HG03060 (cell line): Measurements from ENCODE around the gene RASL10A.
"Not testable (repeated sequence)": the region's sequence is repeated elsewhere in the genome, so short reads cannot be mapped to it uniquely, and the experiment has no call there.

Experiments
- ATAC-seq: cut with Tn5 transposase; IDR thresholded peaks from one replicate; pipeline ENCODE4 v1.9.1; 2021; ENCODE audit warnings: low read depth, moderate number of reproducible peaks; ENCODE audit not compliant: unreplicated experiment

Gene RASL10A, protein sequence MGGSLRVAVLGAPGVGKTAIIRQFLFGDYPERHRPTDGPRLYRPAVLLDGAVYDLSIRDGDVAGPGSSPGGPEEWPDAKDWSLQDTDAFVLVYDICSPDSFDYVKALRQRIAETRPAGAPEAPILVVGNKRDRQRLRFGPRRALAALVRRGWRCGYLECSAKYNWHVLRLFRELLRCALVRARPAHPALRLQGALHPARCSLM

DNA sequence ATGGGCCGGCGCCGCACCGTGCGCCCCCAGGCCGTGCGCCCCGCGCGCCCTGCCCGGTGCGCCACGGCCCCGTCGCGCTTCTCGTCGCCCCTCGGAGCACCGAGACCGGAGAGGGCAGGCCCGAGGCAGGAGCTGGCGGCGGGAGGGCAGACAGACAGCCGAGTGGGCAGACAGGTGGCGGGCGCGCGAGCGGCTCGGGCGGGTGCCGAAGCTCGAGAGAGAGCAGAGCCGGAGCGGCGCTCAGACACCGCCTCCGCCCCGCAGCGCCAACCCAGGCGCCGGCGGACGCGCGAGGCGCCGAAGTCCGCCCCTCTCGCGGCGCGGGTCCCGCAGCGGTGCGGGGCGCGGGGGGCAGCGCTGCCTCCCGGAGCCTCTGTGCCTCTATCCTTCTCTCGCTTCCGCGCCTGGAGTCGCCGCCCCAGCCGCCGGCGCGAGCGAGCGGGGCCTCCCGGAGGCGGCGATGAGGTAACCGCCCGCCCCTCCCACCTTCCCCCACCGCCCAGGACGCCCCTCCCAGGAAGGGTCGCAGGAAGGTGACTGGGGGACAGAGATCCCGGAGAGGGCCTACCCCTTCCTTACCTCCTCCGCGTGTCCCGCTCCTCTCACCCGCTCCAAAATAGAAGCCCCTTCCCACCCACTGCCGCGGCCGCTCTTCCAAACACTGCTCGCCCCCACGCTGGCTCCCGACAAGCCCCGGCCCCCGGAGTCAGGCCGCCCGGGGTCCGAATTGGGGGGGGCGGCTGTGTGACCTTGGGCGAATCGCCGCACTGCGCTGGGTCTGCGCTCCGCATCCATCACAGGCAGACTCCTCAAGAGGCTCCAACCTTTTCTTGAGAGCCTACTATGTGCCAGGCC lies at the start of gene RASL10A:
Gene RASL10A (minus strand): TSS at position 412 of the 855 bp plus-strand sequence. CDS start 451 bp downstream, outside the sequence.
- ATAC-seq: no peak

- no peak for ATAC-seq
These were observed 44.0 kb upstream of the RASL10A start for GRCh38 chr22:29359469-29359868.

DNA sequence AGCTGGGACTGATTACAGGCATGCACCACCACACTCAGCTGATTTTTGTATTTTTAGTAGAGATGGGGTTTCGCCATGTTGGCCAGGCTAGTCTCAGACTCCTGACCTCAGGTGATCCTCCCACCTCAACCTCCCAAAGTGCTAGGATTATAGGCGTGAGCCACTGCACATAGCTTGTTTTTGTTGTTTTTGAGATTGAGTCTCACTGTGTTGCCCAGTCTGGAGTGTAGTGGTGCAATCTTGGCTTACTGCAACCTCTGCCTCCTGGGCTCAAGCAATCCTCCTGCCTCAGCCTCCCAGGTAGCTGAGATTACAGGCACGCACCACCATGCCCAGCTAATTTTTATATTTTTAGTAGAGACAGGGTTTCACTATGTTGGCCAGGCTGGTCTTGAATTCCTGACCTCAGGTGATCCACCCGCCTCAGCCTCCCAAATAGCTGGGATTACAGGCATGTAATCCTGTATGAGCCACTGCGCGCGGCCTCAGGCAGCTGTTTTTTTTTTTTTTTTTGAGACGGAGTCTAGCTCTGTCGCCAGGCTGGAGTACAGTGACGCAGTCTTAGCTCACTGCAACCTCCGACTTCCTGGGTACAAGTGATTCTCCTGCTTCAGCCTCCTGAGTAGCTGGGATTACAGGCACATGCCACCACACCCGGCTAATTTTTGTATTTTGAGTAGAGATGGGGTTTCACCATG lies 41.8 kb upstream of the RASL10A start:
- ATAC-seq: not testable (repeated sequence)

DNA sequence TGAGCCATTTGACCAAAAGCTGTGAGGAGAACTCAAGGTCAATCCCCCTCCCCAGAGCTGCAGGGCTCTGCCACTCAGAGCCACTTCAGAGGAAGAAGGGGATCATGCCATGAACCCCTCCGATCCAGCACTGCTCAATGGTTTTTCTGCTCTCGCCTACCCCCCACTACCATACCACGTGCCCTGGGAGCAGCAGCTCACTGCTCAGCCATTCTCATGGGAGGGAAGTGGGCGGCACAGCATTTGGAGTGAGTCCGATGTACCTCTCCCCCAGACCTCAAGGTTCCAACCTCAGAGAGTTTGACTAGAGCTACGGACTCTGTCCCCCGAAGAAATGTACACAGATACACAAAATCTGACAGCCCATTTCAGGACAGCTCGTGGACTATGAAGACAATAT lies 38.4 kb upstream of the RASL10A start:
- no peak for ATAC-seq

GRCh38 chr22:29353286-29353685 lies 37.8 kb upstream of the RASL10A start:
- no peak for ATAC-seq

DNA sequence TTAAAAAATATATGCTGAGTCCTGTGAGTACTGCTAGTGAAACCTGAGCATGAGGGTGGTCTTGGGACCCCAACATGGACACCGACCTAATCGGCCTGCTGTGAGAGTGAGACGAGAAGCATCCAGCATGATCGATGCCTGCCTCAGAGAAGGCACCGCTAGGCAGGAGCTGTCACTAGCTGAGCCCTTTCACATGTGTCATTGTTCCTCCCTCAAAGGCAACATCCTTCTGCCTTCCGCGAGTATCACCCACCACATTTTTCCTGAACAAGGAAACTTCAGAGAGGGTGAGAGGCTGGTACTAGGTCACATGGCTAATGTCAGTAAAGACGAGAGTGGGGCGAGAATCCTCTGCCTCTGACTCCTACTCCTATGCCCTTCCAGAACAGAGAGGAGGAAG lies 37.3 kb upstream of the RASL10A start:
- ATAC-seq: no peak

DNA sequence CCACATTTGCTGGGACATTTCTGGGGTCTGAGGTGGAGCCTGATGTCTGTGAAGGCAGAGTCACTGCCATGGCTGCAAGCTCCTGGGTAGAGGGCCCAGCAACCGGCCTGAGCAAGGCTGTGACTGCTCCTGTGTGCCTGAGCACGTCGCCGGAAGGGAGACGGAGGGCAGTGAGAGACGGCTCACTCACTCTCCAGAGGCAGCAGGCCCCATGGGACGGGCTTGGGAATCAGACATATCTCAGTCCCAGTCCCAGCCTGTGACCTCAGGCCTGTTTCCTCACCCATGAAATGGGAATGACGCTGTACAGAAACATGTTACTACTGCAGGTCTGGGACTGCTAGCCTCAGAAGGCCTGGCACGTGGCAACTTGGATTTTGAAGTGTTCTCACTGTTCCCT lies 36.4 kb upstream of the RASL10A start:
- no peak for ATAC-seq

- no peak for ATAC-seq
These were observed 35.5 kb upstream of the RASL10A start for GRCh38 chr22:29351042-29351441.

GRCh38 chr22:29348956-29349355 lies 33.5 kb upstream of the RASL10A start:
- ATAC-seq: no peak

GRCh38 chr22:29348041-29348440 lies 32.5 kb upstream of the RASL10A start:
- no peak for ATAC-seq

- no peak for ATAC-seq
These were observed 31.2 kb upstream of the RASL10A start for GRCh38 chr22:29346659-29347058.

DNA sequence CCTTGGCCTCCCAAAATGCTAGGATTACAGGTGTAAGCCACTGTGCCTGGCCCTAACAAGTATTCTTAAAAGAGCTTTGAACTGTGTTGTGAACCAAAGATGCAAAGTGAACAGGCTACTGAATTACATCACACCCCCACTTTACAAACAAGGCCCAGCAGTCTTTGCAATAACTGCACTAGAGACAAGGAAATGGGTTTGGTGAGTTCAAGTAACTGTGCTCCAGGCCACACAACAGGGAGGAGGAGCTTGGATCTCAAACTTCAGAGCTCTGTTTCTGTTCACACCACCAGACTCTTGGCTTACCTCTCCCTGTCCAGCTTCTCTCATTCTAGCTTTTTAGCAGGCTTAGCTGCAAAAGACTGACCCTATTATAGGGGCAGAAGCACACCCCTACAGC lies 30.4 kb upstream of the RASL10A start:
- no peak for ATAC-seq

DNA sequence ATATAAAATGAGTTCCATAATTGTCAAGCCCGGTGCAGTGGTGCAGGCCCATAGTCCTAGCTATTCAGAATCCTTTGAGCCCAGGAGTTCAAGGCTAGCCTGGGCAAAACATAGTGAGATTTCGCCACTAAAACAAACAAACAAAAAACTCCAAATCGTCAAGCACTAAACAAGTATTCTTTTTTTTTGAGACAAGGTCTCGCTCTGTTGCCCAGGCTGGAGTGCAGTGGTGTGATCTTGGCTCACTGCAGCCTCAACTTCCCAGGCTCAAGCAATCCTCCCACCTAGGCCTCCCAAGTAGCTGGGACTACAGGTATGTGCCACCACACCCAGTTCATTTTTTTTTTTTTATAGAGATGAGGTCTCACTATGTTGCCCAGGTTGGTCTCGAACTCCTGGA lies 29.4 kb upstream of the RASL10A start:
- ATAC-seq: not testable (repeated sequence)

GRCh38 chr22:29344137-29344536 lies 28.6 kb upstream of the RASL10A start:
- ATAC-seq: no peak

DNA sequence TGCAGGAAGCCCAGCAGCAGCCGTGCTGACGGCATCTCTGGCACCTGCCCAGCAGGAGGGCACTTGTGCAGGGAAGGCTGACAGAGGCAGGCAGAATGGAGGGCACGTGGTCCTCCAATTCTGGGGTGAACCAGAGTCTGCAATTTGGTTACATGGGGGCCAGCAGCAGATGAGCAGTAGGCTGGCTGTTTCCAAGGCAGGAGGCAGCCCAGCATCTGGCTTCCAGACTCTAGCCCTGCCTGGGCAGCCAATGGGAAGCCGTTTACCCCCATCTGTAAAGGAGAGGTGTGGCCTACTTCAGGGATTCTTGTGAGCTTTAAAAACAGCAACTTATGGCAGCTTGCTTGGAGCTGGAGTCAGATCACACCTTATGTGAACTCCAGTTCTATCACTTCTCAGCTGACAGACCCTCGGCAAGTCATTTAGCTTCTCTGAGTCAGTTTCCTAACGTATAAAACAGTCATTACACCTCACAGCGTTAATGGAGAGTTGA lies 27.9 kb upstream of the RASL10A start:
- ATAC-seq: no peak

GRCh38 chr22:29342577-29343312 lies 27.2 kb upstream of the RASL10A start:
- ATAC-seq: no peak

DNA sequence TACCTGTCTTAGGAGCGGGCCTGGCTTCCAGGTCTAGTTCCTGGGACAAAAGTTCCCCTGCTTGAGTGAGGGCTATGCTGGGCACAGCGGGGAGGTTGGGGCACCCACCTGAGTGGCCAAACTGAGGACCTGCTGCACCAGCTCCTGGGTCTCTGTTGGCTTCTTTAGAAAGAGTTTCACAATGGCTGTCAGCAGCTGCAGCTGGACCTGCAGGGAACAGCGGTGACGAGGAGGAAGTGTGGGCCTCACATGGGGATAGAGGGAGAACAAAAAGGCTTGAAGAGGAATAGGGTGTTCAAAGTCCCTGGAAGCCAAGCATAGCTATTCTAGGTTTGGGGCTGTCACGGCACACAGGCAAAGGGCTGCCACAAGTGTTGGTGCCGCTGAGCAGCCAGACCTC lies 26.7 kb upstream of the RASL10A start:
- no peak for ATAC-seq

GRCh38 chr22:29341849-29342127 lies 26.3 kb upstream of the RASL10A start:
- ATAC-seq: no peak

GRCh38 chr22:29341056-29341848 lies 25.8 kb upstream of the RASL10A start:
- ATAC-seq: no peak

- ATAC-seq: no peak
These were observed 25.1 kb upstream of the RASL10A start for GRCh38 chr22:29340566-29340965.
